Caki2 (cell line): ENCODE data around the gene LAMC3. TPM values are rescaled to one million over a fixed set of nuclear protein-coding genes. Genes with fewer than 3 reads are reported as not detected.
A peak's percentile ranks its signal among the peaks of the same experiment; 100 is the strongest.

ENCODE experiments used
- DNase-seq: peaks from one replicate; pipeline ENCODE4 v3.0.0-alpha.2; 2015; ENCODE audit warnings: low read depth
- in situ Hi-C: cut with HindIII; loops from 2 replicates; pipeline ENCODE4 v1.10.0; 2016; ENCODE audit warnings: low sequenced_read_pairs, low pct_unique_long_range_greater_than_20kb, mixed read lengths
- total RNA-seq: library from RNA; depleted of rRNA; stranded (reverse); fragments of >200 nt; shearing (Covaris generic); gene quantifications from 2 replicates; pipeline ENCODE4 v1.2.3, GENCODE V29; 2014; ENCODE audit warnings: low replicate concordance

The LAMC3 gene
- total RNA-seq, 1 experiment from 2014 or later, result 15.2 TPM

GRCh38 chr9:131078427-131079366, 69.7 kb downstream of the LAMC3 start:
- in situ Hi-C loops, result no loop called here
- DNase-seq, result no peak

GRCh38 chr9:131080589-131080988, 71.6 kb downstream of the LAMC3 start:
- no peak for DNase-seq
- in situ Hi-C loops, result no loop called here

GRCh38 chr9:131081868-131082267, 72.9 kb downstream of the LAMC3 start:
- in situ Hi-C loops, result no loop called here
- no peak for DNase-seq

- DNase-seq, result no peak
- in situ Hi-C loops, result no loop called here
Observed at GRCh38 chr9:131082774-131083512, 74.0 kb downstream of the LAMC3 start.

GRCh38 chr9:131084661-131085369, 75.8 kb downstream of the LAMC3 start:
- in situ Hi-C loops, result no loop called here
- DNase-seq, result no peak

GRCh38 chr9:131085370-131086122, 76.6 kb downstream of the LAMC3 start:
- in situ Hi-C loops, result no loop called here
- no peak for DNase-seq

- in situ Hi-C loops, result no loop called here
- DNase-seq, result no peak
Observed at GRCh38 chr9:131087354-131087893, 78.5 kb downstream of the LAMC3 start.

GRCh38 chr9:131090025-131090787, 81.2 kb downstream of the LAMC3 start:
- in situ Hi-C loops, result no loop called here
- DNase-seq, result no peak

GRCh38 chr9:131091352-131091992, 82.5 kb downstream of the LAMC3 start:
- in situ Hi-C loops, result no loop called here
- no peak for DNase-seq

GRCh38 chr9:131092030-131092429, 83.1 kb downstream of the LAMC3 start:
- in situ Hi-C loops, result no loop called here
- no peak for DNase-seq

- no peak for DNase-seq
- in situ Hi-C loops, result no loop called here
Observed at GRCh38 chr9:131092548-131093440, 83.8 kb downstream of the LAMC3 start.

- DNase-seq, result no peak
- in situ Hi-C loops, result no loop called here
Observed at GRCh38 chr9:131094015-131094414, 85.0 kb downstream of the LAMC3 start.

- no peak for DNase-seq
- in situ Hi-C loops, result no loop called here
Observed at GRCh38 chr9:131094622-131095021, 85.6 kb downstream of the LAMC3 start.

- in situ Hi-C loops, result no loop called here
Observed at GRCh38 chr9:131095666-131096268, 86.8 kb downstream of the LAMC3 start.

GRCh38 chr9:131096269-131097125, 87.5 kb downstream of the LAMC3 start, which contains the start of gene AIF1L:
AIF1L (plus strand) TSS chr9:131096531; CDS start chr9:131096630, 99 bp downstream.
- in situ Hi-C loops, result no loop called here
- DNase-seq, result peak; percentile 52

More at GRCh38 chr9:131095666-131096268, 86.8 kb downstream of the LAMC3 start:
- DNase-seq, result no peak
